H1 (cell line): ENCODE measurements around the gene MBD3L5. TPM values are rescaled to one million over a fixed set of nuclear protein-coding genes. Genes with fewer than 3 reads are reported as not detected.

Source experiments
- CTCF ChIA-PET: fragments of 300-600 bp; sonication (Branson Sonifier 250); formaldehyde crosslinking; loops from one replicate; lab custom pipeline; 2021; ENCODE audit not compliant: partially characterized antibody; lab: Charles Lee
- POLR2A ChIA-PET: fragments of 300-600 bp; sonication (Branson Sonifier 250); formaldehyde crosslinking; loops from one replicate; lab custom pipeline; 2021; ENCODE audit warnings: inconsistent platforms; ENCODE audit not compliant: partially characterized antibody; lab: Charles Lee
- DNase-seq, 2 experiments: peaks; one replicate each; pipeline versions ENCODE4 v3.0.0 to v3.0.0-alpha.2; 2010 to 2022; ENCODE audit warnings: low spot score in 2 of 2, low read depth in 1 of 2, mixed read lengths in 1 of 2
- FAIRE-seq: peaks from 2 replicates; lab custom pipeline; 2011; peaks lifted over from hg19 to GRCh38; lab: Jason Lieb, UNC
- H2AFZ ChIP-seq: 2 replicates; pipeline ENCODE4 v1.8.1; 2012; ENCODE audit warnings: low read length, inconsistent platforms
- H2AK5ac ChIP-seq: 2 replicates; pipeline ENCODE4 v1.6.1; 2013; ENCODE audit warnings: low read depth, low read length
- H2BK120ac ChIP-seq: replicated peaks from 2 replicates; pipeline ENCODE3; 2013; ENCODE audit warnings: low read depth, low read length, inconsistent platforms
- H2BK12ac ChIP-seq: 2 replicates; pipeline ENCODE4 v1.6.1; 2013; ENCODE audit warnings: low read depth, low read length
- H2BK15ac ChIP-seq: 2 replicates; pipeline ENCODE4 v1.6.1; 2013; ENCODE audit warnings: low read length
- H2BK20ac ChIP-seq: 2 replicates; pipeline ENCODE4 v1.6.1; 2013; ENCODE audit warnings: low read length
- H2BK5ac ChIP-seq: 2 replicates; pipeline ENCODE4 v1.6.1; 2013; ENCODE audit warnings: low read depth, low read length
- H3K14ac ChIP-seq: 2 replicates; pipeline ENCODE4 v1.6.1; 2013; ENCODE audit warnings: inconsistent platforms; ENCODE audit not compliant: insufficient read length
- H3K18ac ChIP-seq: 2 replicates; pipeline ENCODE4 v1.6.1; 2013; ENCODE audit warnings: low read length; ENCODE audit errors: extremely low read depth
- H3K23ac ChIP-seq: 2 replicates; pipeline ENCODE4 v1.6.1; 2013; ENCODE audit warnings: inconsistent platforms; ENCODE audit not compliant: insufficient read length
- H3K23me2 ChIP-seq: 2 replicates; pipeline ENCODE4 v1.6.1; 2013; ENCODE audit warnings: low read depth, low read length
- H3K27ac ChIP-seq: 2 replicates; pipeline ENCODE4 v1.6.1; 2011; ENCODE audit warnings: low read depth, low read length, inconsistent platforms
- H3K27me3 ChIP-seq, 4 experiments: replicated peaks in 1 of 4; 1 replicate in 1 of 4; 2 replicates in 3 of 4; pipeline versions ENCODE4 v1.6.1 to v1.8.1; 2011 to 2013; ENCODE audit warnings: low read length in 3 of 4, mild to moderate bottlenecking in 3 of 4, inconsistent platforms in 2 of 4, mixed read lengths in 2 of 4, moderate library complexity in 1 of 4; ENCODE audit not compliant: control insufficient read depth in 3 of 4, insufficient read depth in 3 of 4; ENCODE audit errors: extremely low read depth in 1 of 4
- H3K36me3 ChIP-seq, 4 experiments: 2 replicates each; pipeline versions ENCODE4 v1.6.1 to v1.8.1; 2011 to 2013; ENCODE audit warnings: mild to moderate bottlenecking in 4 of 4, low read length in 3 of 4, moderate library complexity in 2 of 4, control low read depth in 1 of 4, inconsistent platforms in 1 of 4; ENCODE audit not compliant: insufficient read depth in 4 of 4, control insufficient read depth in 2 of 4
- H3K4ac ChIP-seq: replicated peaks from 2 replicates; pipeline ENCODE3; 2013; ENCODE audit warnings: low read length, low read depth, mixed read lengths, inconsistent platforms; ENCODE audit not compliant: insufficient read length
- H3K4me1 ChIP-seq, 4 experiments: replicated peaks in 1 of 4; 1 replicate in 1 of 4; 2 replicates in 3 of 4; pipeline versions ENCODE4 v1.6.1 to v1.8.1; 2011 to 2013; ENCODE audit warnings: low read length in 3 of 4, inconsistent platforms in 2 of 4, mixed read lengths in 1 of 4; ENCODE audit not compliant: insufficient read depth in 4 of 4, control insufficient read depth in 3 of 4
- H3K4me2 ChIP-seq, 2 experiments: 2 replicates each; pipeline versions ENCODE4 v1.6.1 to v1.8.1; 2011 to 2013; ENCODE audit warnings: low read depth in 2 of 2, low read length in 2 of 2, control low read depth in 1 of 2, inconsistent platforms in 1 of 2, mild to moderate bottlenecking in 1 of 2; ENCODE audit not compliant: insufficient read depth in 1 of 2
- H3K4me3 ChIP-seq, 4 experiments: fragments of 200-600, 300-600 bp in 1 of 4; sonication (generic), shearing (Covaris generic), sonication (Bioruptor Twin) in 1 of 4; 2 replicates each; pipeline versions ENCODE4 v1.5.1 to v1.8.1; 2011 to 2016; ENCODE audit warnings: low read length in 4 of 4, low read depth in 3 of 4, control low read depth in 2 of 4, inconsistent platforms in 2 of 4, mild to moderate bottlenecking in 2 of 4, mixed read lengths in 1 of 4, moderate library complexity in 1 of 4; ENCODE audit not compliant: insufficient read depth in 2 of 4; ENCODE audit errors: extremely low read depth in 1 of 4
- H3K56ac ChIP-seq: replicated peaks from 2 replicates; pipeline ENCODE3; 2013; ENCODE audit warnings: low read depth, mild to moderate bottlenecking, mixed read lengths, low read length, inconsistent platforms; ENCODE audit not compliant: insufficient read length
- H3K79me1 ChIP-seq: 2 replicates; pipeline ENCODE4 v1.6.1; 2013; ENCODE audit warnings: low read depth, low read length, control low read depth
- H3K79me2 ChIP-seq, 2 experiments: 2 replicates each; pipeline versions ENCODE4 v1.6.1 to v1.8.1; 2012 to 2013; ENCODE audit warnings: low read length in 2 of 2, mild to moderate bottlenecking in 2 of 2, inconsistent platforms in 1 of 2; ENCODE audit not compliant: insufficient read depth in 2 of 2, control insufficient read depth in 1 of 2
- H3K9ac ChIP-seq, 4 experiments: replicated peaks in 1 of 4; 1 replicate in 1 of 4; 2 replicates in 3 of 4; pipeline versions ENCODE4 v1.6.1 to v1.8.1; 2011 to 2013; ENCODE audit warnings: low read depth in 3 of 4, low read length in 3 of 4, control low read depth in 2 of 4, mild to moderate bottlenecking in 2 of 4, moderate library complexity in 2 of 4, inconsistent platforms in 1 of 4; ENCODE audit errors: extremely low read depth in 1 of 4
- H3K9me3 ChIP-seq, 2 experiments: 2 replicates each; pipeline versions ENCODE4 v1.6.1 to v1.8.1; 2012 to 2013; ENCODE audit warnings: mild to moderate bottlenecking in 2 of 2, moderate library complexity in 2 of 2, control low read depth in 1 of 2, inconsistent platforms in 1 of 2, low read depth in 1 of 2, low read length in 1 of 2, mixed read lengths in 1 of 2; ENCODE audit not compliant: insufficient read depth in 2 of 2
- H4K20me1 ChIP-seq, 2 experiments: replicated peaks in 1 of 2; 2 replicates each; pipeline versions ENCODE3 to v1.8.1; 2011 to 2013; ENCODE audit warnings: inconsistent platforms in 2 of 2, low read length in 2 of 2, mild to moderate bottlenecking in 1 of 2; ENCODE audit not compliant: insufficient read depth in 2 of 2, control insufficient read depth in 1 of 2
- H4K5ac ChIP-seq: 2 replicates; pipeline ENCODE4 v1.6.1; 2013; ENCODE audit warnings: low read length, low read depth, mixed read lengths, inconsistent platforms; ENCODE audit not compliant: insufficient read length
- H4K8ac ChIP-seq: 2 replicates; pipeline ENCODE4 v1.8.0; 2013; ENCODE audit warnings: mild to moderate bottlenecking, moderate library complexity, low read length, inconsistent platforms; ENCODE audit not compliant: insufficient read depth; ENCODE audit errors: extremely low read depth
- H4K91ac ChIP-seq: replicated peaks from 2 replicates; pipeline ENCODE3; 2013; ENCODE audit warnings: low read length, mixed read lengths, inconsistent platforms; ENCODE audit not compliant: insufficient read length
- BRCA1 ChIP-seq: IDR thresholded peaks from 2 replicates; pipeline ENCODE4 v1.6.1; 2012; ENCODE audit warnings: low read depth, low read length, improper control_type of control experiment
- CBX5 ChIP-seq: fragments of 300-800, 300-1000 bp; sonication (generic); IDR thresholded peaks from 2 replicates; pipeline ENCODE4 v1.7.1; 2016; ENCODE audit warnings: antibody characterized with exemption, low read length, low read depth
- CTCF ChIP-seq, 3 experiments: IDR thresholded peaks; 1 replicate in 2 of 3; 2 replicates in 1 of 3; pipeline versions ENCODE4 v1.5.1 to v1.6.1; 2011; ENCODE audit warnings: low read length in 3 of 3, mild to moderate bottlenecking in 3 of 3, inconsistent platforms in 2 of 3, low read depth in 1 of 3, moderate library complexity in 1 of 3; ENCODE audit not compliant: insufficient read depth in 1 of 3; ENCODE audit errors: control extremely low read depth in 1 of 3
- FOSL1 ChIP-seq: IDR thresholded peaks from 2 replicates; pipeline ENCODE4 v1.6.1; 2011; ENCODE audit warnings: mild to moderate bottlenecking, low read depth, low read length, moderate library complexity; ENCODE audit not compliant: insufficient read depth
- KDM5A ChIP-seq: fragments of 200-600 bp; IDR thresholded peaks from 2 replicates; pipeline ENCODE4 v1.7.1; 2012; ENCODE audit warnings: mild to moderate bottlenecking, low read length, inconsistent platforms, mixed read lengths
- RXRA ChIP-seq: IDR thresholded peaks from 2 replicates; pipeline ENCODE4 v1.6.1; 2011; ENCODE audit warnings: low read depth, mild to moderate bottlenecking, low read length, moderate library complexity; ENCODE audit not compliant: insufficient read depth
- SIX5 ChIP-seq: IDR thresholded peaks from 2 replicates; pipeline ENCODE4 v1.6.1; 2011; ENCODE audit warnings: mild to moderate bottlenecking, low read depth, low read length
- WGBS, 2 experiments: shearing (Covaris generic) in 1 of 2; methylation state at CpG; one replicate each; pipeline versions ENCODE4 v1.1.6 to v1.1.7; 2013 to 2015; ENCODE audit warnings: low lambda C conversion rate in 2 of 2, mixed read lengths in 2 of 2, inconsistent platforms in 1 of 2, low coverage in 1 of 2, missing lambda C conversion rate in 1 of 2; ENCODE audit not compliant: insufficient replicate concordance in 2 of 2, insufficient coverage in 1 of 2, insufficient read length in 1 of 2; ENCODE audit errors: extremely low coverage in 1 of 2, missing lambda C conversion rate in 1 of 2; 5-methylcytosine and 5-hydroxymethylcytosine counted together
- polyA plus RNA-seq, 7 experiments: library from polyadenylated mRNA; depleted of rRNA in 3 of 7; stranded (reverse) in 5 of 7; unstranded in 2 of 7; fragments of >200 nt in 5 of 7; fragments of 200-250 nt in 2 of 7; gene quantifications; 1 replicate in 5 of 7; 2 replicates in 1 of 7; 4 replicates in 1 of 7; pipeline versions ENCODE4 v1.2.1 to v1.2.3, GENCODE V29; 2011 to 2013; ENCODE audit warnings: missing spikeins in 2 of 7, mixed read lengths in 2 of 7
- total RNA-seq: library from RNA; stranded (reverse); fragmentation: NEBNext Ultra II Directional; extraction: Animal tissue kit (Norgen Biotek cat#: 25700); gene quantifications from 2 replicates; pipeline ENCODE4 v1.2.1, GENCODE V29; 2021

The MBD3L5 gene
- total and polyA plus RNA-seq, 2 of the 8 experiments (the other 6 are each of a cell fraction or from before 2014, with no cell fraction given) = not detected

- Histone ChIP-seq H3K79me2 (no peaks in the 10 kb centered on the region), H3K4me1 (no peaks in the 10 kb centered on the region), H3K4me2 (no peak overlapping the region), H4K20me1 (no peaks in the 10 kb centered on the region), H2AK5ac (no peak overlapping the region), H3K79me1 (no peaks in the 10 kb centered on the region), H4K91ac (no peak overlapping the region), H3K27ac (no peak overlapping the region), H3K27me3 (no peaks in the 10 kb centered on the region), H3K4me3 (no peak overlapping the region), H3K9ac (no peak overlapping the region), H3K18ac (no peak overlapping the region), H3K23ac (no peak overlapping the region), H2BK12ac (no peak overlapping the region), H4K5ac (no peak overlapping the region), H2AFZ (no peak overlapping the region), H2BK15ac (no peak overlapping the region), H2BK20ac (no peak overlapping the region), H3K23me2 (no peaks in the 10 kb centered on the region), H4K8ac (no peak overlapping the region), H2BK5ac (no peak overlapping the region), H3K4ac (no peak overlapping the region), H2BK120ac (no peak overlapping the region), H3K14ac (no peak overlapping the region), H3K36me3 (no peaks in the 10 kb centered on the region), H3K56ac (no peak overlapping the region), H3K9me3 (peaks cover 46 to 55% of the 10 kb centered on the region in 2 experiments)
- no peak for FAIRE-seq
- ChIA-PET CTCF (no interaction called here), POLR2A (no interaction called here)
- no peak for DNase-seq
- no peak for TF ChIP-seq BRCA1
- TF ChIP-seq KDM5A = no peak
- TF ChIP-seq FOSL1 = no peak
- TF ChIP-seq SIX5 = no peak
- TF ChIP-seq CBX5 = no peak
- TF ChIP-seq CTCF (IDR thresholded peaks at IDR 0.05; ENCODE audit: control extremely low read depth in 1 of 3, insufficient read depth in 1 of 3, low read depth in 1 of 3, low read length in 3 of 3) = no peak
- TF ChIP-seq RXRA = no peak
- 73% methylated on average over 11 of the region's 11 CpGs; no CpG with 5 or more reads in 1 of the 2 experiments for WGBS, 2 experiments
These were observed 24.2 kb upstream of the MBD3L5 start for GRCh38 chr19:7006135-7006704.
